HG02840 (cell line): ENCODE results near the gene MPZL1.

Experiments
- ATAC-seq: cut with Tn5 transposase; IDR thresholded peaks from one replicate; pipeline ENCODE4 v1.9.1; 2021; ENCODE audit warnings: mild to moderate bottlenecking, moderate library complexity, moderate number of reproducible peaks; ENCODE audit not compliant: unreplicated experiment, low FRiP score

The MPZL1 gene

GRCh38 chr1:167694691-167695090 is 27.1 kb upstream of the MPZL1 start:
- no peak for ATAC-seq

- ATAC-seq = no peak
These were observed 26.6 kb upstream of the MPZL1 start for GRCh38 chr1:167695147-167695546.

- ATAC-seq = no peak
These were observed 25.8 kb upstream of the MPZL1 start for GRCh38 chr1:167695756-167696561.

- no peak for ATAC-seq
These were observed 24.1 kb upstream of the MPZL1 start for GRCh38 chr1:167697667-167698141.

- ATAC-seq = no peak
These were observed 23.5 kb upstream of the MPZL1 start for GRCh38 chr1:167698313-167698712.

GRCh38 chr1:167701510-167701909 is 20.3 kb upstream of the MPZL1 start:
- ATAC-seq = no peak

GRCh38 chr1:167703557-167703956 is 18.2 kb upstream of the MPZL1 start:
- ATAC-seq = no peak

- ATAC-seq = no peak
These were observed 17.1 kb upstream of the MPZL1 start for GRCh38 chr1:167704715-167705114.

GRCh38 chr1:167705250-167705649 is 16.5 kb upstream of the MPZL1 start:
- ATAC-seq = no peak

- ATAC-seq = no peak
These were observed 15.4 kb upstream of the MPZL1 start for GRCh38 chr1:167706363-167706762.

- peak; percentile 42 for ATAC-seq
These were observed 14.6 kb upstream of the MPZL1 start for GRCh38 chr1:167706931-167707877.

GRCh38 chr1:167707942-167708341 is 13.8 kb upstream of the MPZL1 start:
- ATAC-seq = no peak

- ATAC-seq = no peak
These were observed 12.8 kb upstream of the MPZL1 start for GRCh38 chr1:167708940-167709389.

- ATAC-seq = no peak
These were observed 10.9 kb upstream of the MPZL1 start for GRCh38 chr1:167710836-167711235.

GRCh38 chr1:167711797-167712196 is 10.0 kb upstream of the MPZL1 start:
- ATAC-seq = no peak

GRCh38 chr1:167713330-167714081 is 8.3 kb upstream of the MPZL1 start:
- ATAC-seq = no peak

- peak; percentile 38 for ATAC-seq
These were observed 7.7 kb upstream of the MPZL1 start for GRCh38 chr1:167714098-167714438.

- ATAC-seq = peak; percentile 49
These were observed 7.2 kb upstream of the MPZL1 start for GRCh38 chr1:167714439-167715156.

GRCh38 chr1:167715157-167715999 is 6.4 kb upstream of the MPZL1 start:
- ATAC-seq = peak; percentile 42
